Breast epithelium (tissue), 3 donors: Measurements from ENCODE around the gene CFD.

ENCODE experiments used
- POLR2AphosphoS5 ChIP-seq, 3 donors: sonication (generic); formaldehyde crosslinking; IDR thresholded peaks; one replicate each; pipeline ENCODE4 v1.6.1; 2017; ENCODE audit warnings: antibody characterized with exemption in 3 of 3
- TF ChIP-seq, protein P1 (sequence below), 3 donors: fragments of 450-650 bp; IDR thresholded peaks; one replicate each; pipeline ENCODE4 v1.5.1; 2016 to 2017; ENCODE audit warnings: antibody characterized with exemption in 3 of 3, mild to moderate bottlenecking in 3 of 3, moderate library complexity in 3 of 3

DNA sequence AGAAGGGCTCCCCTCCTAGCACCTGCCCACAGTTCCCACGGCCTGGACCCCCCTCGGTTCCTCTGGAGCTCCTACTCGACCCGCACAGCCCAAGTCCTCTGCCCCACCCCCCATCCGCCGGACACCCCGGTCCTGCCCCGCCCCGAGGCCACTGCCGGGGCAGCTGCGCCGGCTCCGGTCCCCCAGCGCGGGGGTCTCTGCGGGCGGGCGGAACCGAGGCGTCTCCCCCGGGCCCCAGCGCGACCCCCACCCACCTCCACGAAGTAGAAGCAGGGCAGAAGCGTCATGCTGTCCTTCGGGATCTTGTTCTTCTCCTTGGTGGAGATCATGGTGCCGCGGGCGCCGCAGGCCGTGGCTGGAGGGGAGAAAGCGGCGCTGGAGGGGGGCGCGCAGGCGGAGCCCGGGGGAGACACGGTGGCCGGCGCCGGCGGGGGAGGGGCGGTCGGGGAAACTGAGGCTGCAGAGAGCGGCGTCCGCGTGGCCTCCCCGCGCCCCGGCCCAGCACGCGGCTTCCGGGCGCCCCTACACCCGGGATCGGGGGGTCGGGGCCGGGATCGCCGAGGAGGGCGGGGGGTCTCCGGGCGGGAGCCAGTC is 38.1 kb upstream of the CFD start:
- TF ChIP-seq, protein P1, sequence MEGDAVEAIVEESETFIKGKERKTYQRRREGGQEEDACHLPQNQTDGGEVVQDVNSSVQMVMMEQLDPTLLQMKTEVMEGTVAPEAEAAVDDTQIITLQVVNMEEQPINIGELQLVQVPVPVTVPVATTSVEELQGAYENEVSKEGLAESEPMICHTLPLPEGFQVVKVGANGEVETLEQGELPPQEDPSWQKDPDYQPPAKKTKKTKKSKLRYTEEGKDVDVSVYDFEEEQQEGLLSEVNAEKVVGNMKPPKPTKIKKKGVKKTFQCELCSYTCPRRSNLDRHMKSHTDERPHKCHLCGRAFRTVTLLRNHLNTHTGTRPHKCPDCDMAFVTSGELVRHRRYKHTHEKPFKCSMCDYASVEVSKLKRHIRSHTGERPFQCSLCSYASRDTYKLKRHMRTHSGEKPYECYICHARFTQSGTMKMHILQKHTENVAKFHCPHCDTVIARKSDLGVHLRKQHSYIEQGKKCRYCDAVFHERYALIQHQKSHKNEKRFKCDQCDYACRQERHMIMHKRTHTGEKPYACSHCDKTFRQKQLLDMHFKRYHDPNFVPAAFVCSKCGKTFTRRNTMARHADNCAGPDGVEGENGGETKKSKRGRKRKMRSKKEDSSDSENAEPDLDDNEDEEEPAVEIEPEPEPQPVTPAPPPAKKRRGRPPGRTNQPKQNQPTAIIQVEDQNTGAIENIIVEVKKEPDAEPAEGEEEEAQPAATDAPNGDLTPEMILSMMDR (IDR thresholded peaks at IDR 0.05) = no peak
- no peak for TF ChIP-seq POLR2AphosphoS5 (IDR thresholded peaks at IDR 0.05)
